ENCODE data around the gene CLDN10.

CLDN10 gene

GRCh38 chr13:95601906-95602305 lies 49.4 kb downstream of the CLDN10 start:
- no peak for ATAC-seq
- TF ChIP-seq BACH2 (CRISPR knock-in tag; IDR thresholded peaks at IDR 0.05; ENCODE audit: borderline replicate concordance) (no peak), ISL1 (CRISPR knock-in tag; IDR thresholded peaks at IDR 0.05) (no peak), CSRNP3 (CRISPR knock-in tag; IDR thresholded peaks at IDR 0.05) (no peak), RARB (CRISPR knock-in tag; IDR thresholded peaks at IDR 0.05) (no peak), OSR1 (CRISPR knock-in tag; IDR thresholded peaks at IDR 0.05) (no peak), PATZ1 (CRISPR knock-in tag; IDR thresholded peaks at IDR 0.05; ENCODE audit: borderline replicate concordance) (no peak), TSHZ2 (CRISPR knock-in tag; IDR thresholded peaks at IDR 0.05) (no peak), ZNF70 (CRISPR knock-in tag; IDR thresholded peaks at IDR 0.05) (no peak), CREB5 (CRISPR knock-in tag; IDR thresholded peaks at IDR 0.05; ENCODE audit: low read depth) (no peak), ARNTL (CRISPR knock-in tag; IDR thresholded peaks at IDR 0.05; ENCODE audit: borderline replicate concordance, low read depth) (no peak), ZFP30 (CRISPR knock-in tag; IDR thresholded peaks at IDR 0.05) (no peak), ESRRG (CRISPR knock-in tag; IDR thresholded peaks at IDR 0.05) (no peak), ZNF565 (CRISPR knock-in tag; conservative IDR thresholded peaks at IDR 0.05; ENCODE audit: low read depth) (no peak), CSDC2 (CRISPR knock-in tag; IDR thresholded peaks at IDR 0.05) (no peak), SNAI2 (CRISPR knock-in tag; IDR thresholded peaks at IDR 0.05) (no peak), POU6F1 (CRISPR knock-in tag; IDR thresholded peaks at IDR 0.05; ENCODE audit: borderline replicate concordance, low read depth) (no peak), ZC3H10 (CRISPR knock-in tag; IDR thresholded peaks at IDR 0.05) (no peak), TOX (CRISPR knock-in tag; IDR thresholded peaks at IDR 0.05; ENCODE audit: borderline replicate concordance) (no peak), GLIS3 (CRISPR knock-in tag; IDR thresholded peaks at IDR 0.05) (no peak), TCF4 (CRISPR knock-in tag; IDR thresholded peaks at IDR 0.05; ENCODE audit: borderline replicate concordance) (no peak)

- no peak for ATAC-seq
- TF ChIP-seq CSDC2 (CRISPR knock-in tag; IDR thresholded peaks at IDR 0.05) = no peak
- peak; percentile 16; the same call in 1 of the 2 replicates for TF ChIP-seq ISL1 (CRISPR knock-in tag; IDR thresholded peaks at IDR 0.05)
These were observed 51.5 kb downstream of the CLDN10 start for GRCh38 chr13:95603887-95604555.

- ATAC-seq = no peak
- TF ChIP-seq POU6F1 (CRISPR knock-in tag; IDR thresholded peaks at IDR 0.05; ENCODE audit: borderline replicate concordance, low read depth) = no peak
- TF ChIP-seq SNAI2 (CRISPR knock-in tag; IDR thresholded peaks at IDR 0.05) = no peak
- TF ChIP-seq CREB5 (CRISPR knock-in tag; IDR thresholded peaks at IDR 0.05; ENCODE audit: low read depth) = no peak
- no peak for TF ChIP-seq ZFP3 (CRISPR knock-in tag; IDR thresholded peaks at IDR 0.05)
- no peak for TF ChIP-seq ZC3H10 (CRISPR knock-in tag; IDR thresholded peaks at IDR 0.05)
- no peak for TF ChIP-seq ZNF565 (CRISPR knock-in tag; conservative IDR thresholded peaks at IDR 0.05; ENCODE audit: low read depth)
- TF ChIP-seq ZNF8 (CRISPR knock-in tag; IDR thresholded peaks at IDR 0.05) = no peak
- no peak for TF ChIP-seq ARNTL (CRISPR knock-in tag; IDR thresholded peaks at IDR 0.05; ENCODE audit: borderline replicate concordance, low read depth)
- no peak for TF ChIP-seq ZFP30 (CRISPR knock-in tag; IDR thresholded peaks at IDR 0.05)
These were observed 52.0 kb downstream of the CLDN10 start for GRCh38 chr13:95604556-95604915.

Measured in SK-N-SH treated with all-trans-retinoic acid at 6 μM for 48 hours (cell line).